Endometrium (tissue), 2 donors: ENCODE results near the gene PCGF1.

Experiments
- FAIRE-seq: peaks from 2 replicates; lab custom pipeline; 2012; peaks lifted over from hg19 to GRCh38; lab: Jason Lieb, UNC
- donor health status: control.
- donor health status: control.

The PCGF1 gene

DNA sequence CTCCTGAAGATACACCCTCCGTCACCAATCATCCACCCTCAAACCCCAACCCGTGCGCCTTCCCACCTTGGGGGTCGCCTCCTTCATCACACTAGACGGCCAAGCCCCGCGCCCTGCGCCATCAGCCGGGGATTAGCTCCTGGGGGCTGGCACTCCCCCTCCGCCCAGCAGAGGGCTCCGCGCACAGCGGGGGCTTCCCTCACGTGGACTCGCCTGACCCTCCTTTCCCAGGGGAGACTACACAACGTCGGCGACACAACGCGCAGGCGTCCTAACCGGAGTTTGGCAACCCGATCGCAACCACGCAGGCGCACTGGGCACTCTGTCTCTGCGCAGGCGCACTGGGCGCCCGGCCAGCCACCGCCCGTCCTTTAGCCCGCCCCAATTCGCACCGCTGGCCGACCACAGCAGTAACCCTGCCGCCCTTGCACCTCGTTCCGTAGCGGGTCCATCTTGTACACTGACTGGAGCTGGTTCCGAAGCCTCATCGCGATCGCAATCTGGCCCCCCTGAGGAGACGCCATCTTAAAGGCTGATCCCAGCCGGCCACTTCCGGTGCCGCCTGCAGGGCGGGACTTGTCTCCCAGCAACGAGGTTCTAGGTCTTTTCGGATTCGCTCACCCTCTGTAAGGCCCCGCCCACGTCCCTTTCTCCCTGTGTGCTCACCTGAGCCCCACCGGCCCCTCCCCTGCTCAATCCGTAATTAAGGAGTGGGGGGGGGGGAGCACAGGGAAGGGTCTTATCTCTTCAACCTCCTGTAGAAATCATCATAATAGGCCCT, at the start of gene PCGF1:
TSS of gene PCGF1 (minus strand) at position 551 of the 781 bp plus-strand sequence. CDS start at position 524, 27 bp downstream.
- FAIRE-seq: no peak

DNA sequence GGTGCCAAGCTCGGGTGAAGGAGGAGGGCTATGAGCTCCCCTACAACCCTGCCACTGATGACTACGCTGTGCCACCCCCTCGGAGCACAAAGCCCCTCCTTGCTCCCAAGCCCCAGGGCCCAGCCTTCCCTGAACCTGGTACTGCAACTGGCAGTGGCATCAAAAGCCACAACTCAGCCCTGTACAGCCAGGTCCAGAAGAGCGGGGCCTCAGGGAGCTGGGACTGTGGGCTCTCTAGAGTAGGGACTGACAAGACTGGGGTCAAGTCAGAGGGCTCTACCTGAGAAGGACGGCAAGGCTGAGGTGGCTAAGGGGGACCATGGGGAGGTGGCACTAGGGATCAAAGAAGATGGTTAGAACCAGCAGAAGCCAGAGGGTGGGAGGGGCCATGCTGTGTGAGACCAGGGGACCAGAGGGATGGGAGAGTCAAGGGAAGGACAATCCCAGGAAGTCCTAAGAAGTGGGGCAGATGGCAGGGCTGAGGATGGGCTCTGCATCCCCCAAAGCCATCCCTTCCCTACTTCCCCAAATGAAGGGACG, 49.4 kb upstream of the PCGF1 start:
- FAIRE-seq: no peak

DNA sequence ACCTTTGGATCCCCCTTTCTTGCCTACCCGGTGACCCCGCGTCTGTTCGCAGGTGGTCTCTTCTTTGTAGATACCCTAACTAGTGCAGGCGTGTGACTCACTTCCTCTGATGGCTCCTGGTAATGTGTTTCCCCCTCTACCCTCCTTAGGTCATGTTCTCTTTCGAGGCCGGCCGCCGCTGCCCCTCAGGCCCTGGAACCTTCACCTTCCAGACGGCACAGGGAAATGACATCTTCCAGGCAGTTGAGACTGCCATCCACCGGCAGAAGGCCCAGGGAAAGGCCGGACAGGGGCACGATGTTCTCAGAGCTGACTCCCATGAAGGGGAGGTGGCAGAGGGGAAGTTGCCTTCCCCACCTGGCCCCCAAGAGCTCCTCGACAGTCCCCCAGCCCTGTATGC, 48.7 kb upstream of the PCGF1 start:
- no peak for FAIRE-seq

DNA sequence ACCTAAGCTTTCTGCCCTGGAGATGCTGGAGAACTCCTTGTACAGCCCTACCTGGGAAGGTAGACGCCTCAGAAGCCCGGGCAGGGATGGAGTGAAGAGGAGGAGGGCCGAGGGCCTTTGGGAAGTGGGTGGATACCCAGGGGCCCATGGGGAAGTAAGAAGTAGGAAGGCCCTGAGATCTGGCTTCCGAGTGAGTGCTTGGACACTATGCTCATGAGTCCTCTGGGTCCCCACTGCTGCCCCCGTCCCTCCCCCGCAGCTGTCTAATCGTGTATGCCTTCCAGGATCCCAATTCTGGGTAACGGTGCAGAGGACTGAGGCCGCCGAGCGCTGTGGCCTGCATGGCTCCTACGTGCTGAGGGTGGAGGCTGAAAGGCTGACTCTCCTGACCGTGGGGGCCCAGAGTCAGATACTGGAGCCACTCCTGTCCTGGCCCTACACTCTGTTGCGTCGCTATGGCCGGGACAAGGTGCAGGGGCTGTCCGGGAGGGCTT, 48.2 kb upstream of the PCGF1 start:
- no peak for FAIRE-seq

DNA sequence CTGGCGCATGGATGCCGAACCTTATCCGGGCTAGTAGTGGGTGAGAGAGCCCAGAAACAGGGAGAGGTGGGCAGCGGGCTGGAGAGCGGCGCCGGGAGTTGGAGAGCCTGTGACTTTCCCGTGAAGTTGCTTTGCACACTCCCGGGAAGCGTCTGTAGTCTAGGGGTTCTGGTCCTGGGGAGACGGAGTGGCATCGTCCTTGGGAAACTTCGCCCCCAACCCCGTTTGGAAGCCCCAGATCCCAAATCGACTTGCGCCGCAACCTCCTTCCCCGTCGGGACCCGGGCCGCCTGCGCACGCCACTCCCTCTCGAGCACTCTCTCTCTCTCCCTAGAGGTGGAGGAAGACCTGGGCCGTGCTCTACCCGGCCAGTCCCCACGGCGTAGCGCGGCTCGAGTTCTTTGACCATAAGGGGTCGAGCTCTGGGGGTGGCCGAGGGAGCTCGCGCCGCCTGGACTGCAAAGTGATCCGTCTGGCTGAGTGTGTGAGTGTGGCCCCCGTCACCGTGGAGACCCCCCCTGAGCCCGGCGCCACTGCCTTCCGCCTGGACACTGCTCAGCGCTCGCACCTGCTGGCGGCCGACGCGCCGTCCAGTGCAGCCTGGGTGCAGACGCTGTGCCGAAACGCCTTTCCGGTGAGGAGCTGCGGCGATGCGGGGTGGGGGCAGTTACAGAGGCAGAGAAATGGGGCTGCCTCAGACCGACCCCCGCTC, 47.5 kb upstream of the PCGF1 start:
- FAIRE-seq: no peak

DNA sequence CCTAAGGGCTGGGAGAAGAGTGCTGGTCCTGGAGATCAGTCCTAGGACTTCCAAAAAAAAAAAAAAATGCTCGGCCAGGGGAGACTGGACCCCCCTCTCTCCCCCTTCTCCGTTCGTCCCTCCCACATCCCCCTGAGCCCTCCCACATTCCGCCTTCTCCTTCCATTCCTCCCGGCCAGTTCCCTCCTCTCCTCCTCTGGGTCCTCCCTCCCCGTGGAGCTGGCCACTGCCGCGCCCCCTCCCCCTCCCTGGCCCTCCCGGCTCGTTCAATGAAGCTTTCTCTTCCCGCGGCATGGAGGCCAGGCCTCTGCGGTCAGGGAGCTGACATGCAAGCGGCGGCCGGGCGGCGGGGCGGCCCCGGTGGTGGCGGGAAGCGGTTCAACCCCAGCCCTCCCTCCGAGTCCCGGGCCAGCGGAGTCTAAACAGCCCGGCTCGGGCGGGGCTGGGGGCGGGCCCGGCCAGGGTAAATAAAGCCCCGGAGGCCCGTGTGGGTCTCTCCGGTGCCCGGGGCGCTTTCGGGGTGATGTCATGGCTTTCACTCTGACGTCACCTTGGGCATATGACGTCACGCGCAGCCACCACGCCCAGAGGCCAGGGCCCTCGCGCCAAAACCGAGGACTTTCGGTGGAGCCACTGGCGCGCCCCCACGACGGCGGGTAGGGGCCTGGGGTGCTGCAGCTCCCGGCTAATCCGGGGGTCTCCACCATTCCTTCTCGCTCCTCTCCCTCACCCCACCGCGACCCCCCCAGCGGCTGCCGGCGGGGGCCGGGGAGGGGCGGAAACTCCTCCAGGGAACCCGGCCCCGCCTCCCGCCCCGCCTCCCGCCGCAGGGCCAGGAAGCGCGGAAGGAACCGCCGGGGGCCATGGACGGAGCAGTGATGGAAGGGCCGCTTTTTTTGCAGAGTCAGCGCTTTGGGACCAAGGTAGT, 46.7 kb upstream of the PCGF1 start, which contains the start of the genes DOK1 and LOXL3:
TSS of gene DOK1 (plus strand) at position 829 of the 928 bp plus-strand sequence. CDS start at position 864, 35 bp downstream.
TSS of gene LOXL3 (minus strand) at position 51 of the 928 bp plus-strand sequence. CDS start 1,308 bp downstream, outside the sequence.
- FAIRE-seq: no peak

DNA sequence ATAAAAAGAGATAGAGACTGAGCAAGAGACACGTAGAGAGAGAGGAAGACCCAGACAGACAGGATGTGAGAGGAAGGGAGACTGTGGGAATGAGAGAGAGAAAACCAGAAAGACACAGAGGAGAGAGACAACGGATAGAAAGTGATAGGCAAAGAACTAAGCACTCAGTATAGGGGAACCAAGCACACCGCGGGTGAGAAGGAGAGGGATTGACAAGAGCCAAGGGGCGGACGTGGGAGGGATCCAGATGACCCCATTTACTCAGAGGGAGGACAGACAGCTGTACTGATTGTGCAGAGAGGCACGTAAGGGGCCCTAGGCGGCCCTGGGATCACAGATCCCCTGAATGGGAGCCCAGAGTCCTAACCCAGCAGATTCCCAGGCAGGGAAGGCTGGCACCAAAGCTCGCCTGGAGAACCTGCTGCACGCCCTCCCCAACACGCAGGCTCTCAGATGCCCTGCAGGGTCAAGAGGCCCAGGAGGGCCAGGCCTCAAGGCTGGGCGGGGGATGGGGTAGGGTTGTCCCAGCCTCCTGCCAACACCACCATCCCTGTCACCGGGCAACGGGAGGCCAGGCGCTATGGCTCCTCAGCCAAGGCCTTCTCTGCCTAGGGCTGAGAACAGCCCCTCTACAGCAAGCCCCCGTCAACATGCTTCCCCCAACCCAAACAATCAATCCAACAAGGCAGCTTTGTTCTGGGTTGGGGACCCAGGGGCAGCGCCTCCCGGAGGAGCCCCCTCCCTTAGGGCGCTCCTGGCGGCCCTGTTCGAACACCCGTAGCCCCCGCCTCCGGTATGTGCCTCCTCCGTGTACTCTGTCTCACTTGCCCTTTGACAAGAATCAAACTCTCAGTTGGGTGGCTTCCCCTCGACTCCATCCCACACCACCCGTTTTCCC, 45.7 kb upstream of the PCGF1 start:
- FAIRE-seq: no peak

DNA sequence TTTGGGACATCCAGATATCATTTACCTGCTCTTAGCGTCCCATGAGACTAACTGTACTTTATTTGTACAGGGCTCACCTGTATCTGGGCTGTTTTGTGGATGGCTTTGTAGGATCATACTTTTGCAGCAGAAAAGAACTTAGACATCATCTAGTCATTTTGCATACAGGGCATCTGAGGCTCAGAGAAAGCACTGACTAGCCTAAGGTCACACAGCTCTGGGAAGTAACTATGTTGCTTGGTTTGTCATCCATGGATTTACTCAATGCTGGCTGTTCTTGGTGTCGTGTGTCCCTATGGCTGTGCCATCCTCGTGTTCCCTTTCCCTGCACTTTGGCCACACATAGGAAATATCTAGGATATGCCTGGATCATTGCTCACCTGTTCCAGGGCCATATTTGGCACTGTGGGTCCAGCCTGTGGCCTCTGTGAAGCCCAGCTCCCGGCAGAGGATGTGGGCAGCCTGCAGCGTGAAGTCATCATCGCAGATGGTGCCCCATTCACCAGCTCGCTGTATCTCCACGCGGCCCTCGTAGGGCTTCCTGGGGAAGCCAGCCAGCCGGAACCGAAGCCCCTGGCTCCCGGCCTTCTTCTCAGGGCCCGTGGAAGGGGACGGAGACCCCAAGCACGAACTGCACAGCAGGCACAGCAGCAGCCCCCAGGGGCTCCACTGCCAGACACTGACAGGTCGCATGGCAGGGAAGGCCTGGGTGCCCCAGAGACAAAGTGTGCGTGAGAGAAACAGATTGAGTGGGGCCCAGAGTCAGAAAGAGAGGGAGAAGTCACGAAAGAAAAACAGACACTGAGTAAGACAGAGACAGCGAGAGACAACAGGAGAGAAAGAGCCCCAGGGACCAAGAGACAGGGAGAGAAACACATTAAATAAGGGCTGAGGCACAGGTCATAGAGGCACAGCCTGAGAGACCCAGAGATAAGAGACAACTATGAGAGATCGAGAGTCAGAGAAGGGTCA, 44.7 kb upstream of the PCGF1 start:
- no peak for FAIRE-seq

DNA sequence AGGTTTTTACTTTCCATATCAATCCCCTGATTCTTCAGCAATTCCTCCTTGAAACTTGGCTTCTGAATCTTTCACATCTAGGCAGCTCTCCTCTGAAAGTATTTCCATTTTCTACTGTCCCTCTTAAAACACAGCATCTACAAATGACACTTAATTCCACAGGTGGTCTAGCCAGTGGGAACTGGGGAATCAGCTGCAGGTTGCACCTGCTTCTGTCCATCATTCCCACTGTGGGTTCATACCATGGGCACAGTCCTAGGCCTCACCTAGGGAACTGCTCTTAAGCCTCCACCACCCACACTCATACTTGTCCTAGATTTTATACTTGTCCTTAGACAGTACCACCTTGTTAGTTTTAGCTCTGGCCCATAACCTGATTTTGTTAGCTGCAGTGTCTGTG, 44.0 kb upstream of the PCGF1 start:
- FAIRE-seq: no peak

DNA sequence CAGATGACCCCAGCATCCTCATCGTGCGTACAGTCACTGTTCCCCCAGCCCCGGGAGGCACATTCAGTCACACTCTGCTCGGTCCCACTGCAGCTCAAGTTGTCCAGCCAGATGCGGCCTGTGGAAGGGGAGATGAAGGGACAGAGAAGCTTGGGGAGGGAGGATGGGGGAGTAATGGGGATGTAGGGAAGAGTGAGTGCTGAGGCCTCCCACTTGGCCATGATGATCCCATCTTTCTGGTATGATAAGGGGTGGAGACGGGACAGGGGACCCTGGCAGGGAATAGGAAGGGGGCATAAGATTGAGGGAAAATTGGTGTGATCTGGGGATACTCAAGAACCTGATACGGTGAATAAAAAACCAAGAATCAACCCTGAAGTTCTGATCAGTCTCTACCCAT, 42.7 kb upstream of the PCGF1 start:
- FAIRE-seq: no peak

DNA sequence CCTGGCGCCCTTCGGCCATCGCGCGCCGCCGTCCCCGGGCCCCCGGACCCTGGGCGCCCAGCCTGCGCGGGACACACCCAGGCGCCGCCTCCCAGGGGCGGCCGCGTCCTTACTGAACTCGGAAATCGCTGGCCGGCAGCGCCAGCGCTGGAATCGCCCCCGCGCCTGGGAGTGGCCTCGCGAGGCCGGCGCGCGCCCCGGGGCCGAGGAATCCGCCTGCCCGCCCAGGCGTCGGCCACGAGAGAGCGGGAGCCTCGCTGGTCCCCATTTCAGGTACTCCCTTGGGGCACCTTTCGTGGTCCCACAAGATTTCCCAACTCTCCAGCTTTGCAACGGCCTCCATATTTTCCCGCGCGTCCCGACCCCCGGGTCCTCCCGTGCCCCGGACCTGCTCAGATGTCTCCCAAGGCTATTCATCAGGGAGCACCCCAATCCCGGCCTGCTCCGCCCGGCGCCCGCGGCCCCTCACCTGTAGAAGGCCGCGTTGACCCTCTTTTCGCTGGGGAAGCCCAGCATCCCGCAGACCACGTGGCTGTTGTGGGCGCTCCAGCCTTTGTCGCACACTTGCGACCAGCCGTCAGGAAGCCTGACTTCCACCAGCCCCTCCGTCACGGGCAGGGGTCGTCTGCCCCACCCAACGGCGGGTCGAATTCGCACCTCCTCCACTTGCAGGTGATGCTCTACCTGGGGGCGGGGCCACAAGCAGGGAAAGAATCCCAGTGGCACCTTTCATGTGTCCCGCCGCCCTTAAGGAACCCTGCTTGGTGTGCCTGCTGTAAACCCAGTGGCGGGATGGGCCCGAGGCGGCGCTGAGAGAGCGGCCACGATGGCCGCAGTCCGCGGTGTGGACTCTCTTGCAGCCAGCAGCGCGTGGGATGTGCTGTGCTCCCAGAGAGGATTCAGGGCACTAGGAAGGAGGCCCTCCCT, 41.7 kb upstream of the PCGF1 start:
- no peak for FAIRE-seq

DNA sequence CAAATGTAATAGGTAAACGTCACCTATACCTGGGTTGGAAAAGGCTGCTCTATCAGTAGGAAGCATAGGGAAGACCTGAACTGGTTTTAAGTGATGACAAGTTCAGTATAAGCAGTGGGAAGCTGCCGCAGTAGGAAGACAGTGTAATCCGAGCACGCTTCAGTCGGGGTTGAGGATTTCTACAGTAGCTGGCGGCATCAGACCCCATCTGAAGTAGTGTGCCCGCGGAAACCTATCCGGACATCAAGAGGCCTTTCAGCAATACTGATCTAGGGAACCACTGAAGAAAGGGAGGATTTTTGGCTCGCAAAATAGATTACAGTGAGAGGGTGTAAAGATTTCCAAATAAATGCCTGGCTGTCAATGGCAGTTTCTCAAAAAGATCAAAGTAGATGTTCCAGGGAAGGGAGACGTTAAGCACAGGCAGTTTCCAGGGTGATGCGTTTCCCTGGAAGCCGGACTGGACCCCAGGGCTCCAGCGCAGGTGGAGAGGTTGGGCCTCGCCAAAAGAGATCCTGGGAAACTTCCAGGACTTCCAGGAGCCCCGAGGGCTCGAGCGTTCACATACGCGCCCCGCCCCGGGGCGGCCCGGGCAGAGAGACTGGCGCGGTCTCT, 40.9 kb upstream of the PCGF1 start:
- FAIRE-seq: no peak

DNA sequence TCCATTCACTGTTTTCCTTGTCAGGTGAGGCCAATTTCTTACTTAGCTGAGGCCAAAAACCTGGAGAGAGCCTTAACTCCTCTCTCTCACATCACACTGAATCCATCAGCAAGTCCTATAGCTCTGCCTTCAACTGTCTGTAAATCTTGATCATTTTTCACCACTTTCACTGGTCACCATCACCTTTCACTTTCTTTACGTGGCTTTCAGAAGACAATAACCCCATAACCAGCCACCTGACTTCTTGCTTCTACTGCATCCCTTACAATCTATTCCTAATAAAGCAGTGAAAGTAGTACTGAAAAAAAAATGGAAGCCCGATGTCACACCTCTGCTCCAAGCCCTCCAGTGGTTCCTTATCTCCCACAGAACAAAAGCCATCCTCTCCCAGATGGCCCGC, 38.5 kb upstream of the PCGF1 start:
- no peak for FAIRE-seq

DNA sequence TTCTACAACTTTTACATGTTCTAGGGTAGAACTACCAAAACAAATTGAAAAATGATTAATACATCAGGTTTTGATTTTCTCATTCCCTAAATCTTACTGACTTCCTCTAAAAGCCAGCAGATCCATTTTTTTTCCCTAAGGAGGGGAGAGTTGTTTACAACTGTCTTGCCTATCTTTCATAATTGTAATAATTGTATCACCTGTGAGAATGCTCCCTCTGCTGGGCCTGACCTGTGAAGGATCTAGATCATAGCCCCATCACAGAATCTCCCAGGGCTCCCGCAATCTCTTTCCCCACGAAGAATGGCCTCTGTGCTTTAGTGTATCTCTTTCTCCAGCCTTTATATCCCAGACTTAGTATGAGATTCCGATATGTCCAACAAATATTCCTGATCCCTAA, 37.1 kb upstream of the PCGF1 start:
- no peak for FAIRE-seq

DNA sequence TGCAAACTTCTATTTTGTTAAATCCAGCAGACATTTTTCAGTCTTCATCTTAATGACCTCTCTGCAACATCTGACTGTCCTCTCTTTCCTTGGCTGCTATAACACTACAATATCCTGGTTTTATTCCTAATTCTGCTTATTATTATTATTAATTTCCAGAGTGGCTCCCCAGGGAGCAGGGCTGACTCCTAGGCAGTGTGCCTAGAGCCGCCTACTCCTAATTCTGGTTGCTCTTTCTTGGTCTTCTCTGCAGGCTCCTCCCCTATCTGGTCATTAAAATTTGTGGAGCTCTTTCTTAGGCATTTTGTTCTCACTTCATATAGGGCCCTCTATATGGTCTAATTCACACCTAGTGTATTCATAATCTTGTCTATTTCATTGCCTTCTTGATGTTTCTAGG, 35.5 kb upstream of the PCGF1 start:
- no peak for FAIRE-seq

DNA sequence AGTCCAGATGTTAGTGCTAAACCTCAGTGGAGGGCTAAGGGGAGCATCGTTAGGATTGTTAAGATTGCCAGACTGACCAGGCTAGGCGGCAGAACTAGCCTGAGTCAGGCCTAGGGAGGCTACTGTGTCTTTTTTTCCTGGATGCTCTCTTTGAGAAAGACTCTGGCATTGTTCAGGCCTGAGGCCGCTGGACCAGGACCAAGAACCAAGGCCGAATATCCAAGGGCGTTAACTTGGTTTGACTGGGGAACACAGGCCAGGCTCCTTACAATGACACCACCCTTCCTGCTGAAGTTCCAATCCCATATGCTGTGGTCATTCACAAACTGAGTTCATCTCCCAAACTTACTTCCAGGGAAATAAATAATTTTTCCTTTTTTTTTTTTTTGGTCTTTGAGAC, 32.8 kb upstream of the PCGF1 start:
- FAIRE-seq: no peak

DNA sequence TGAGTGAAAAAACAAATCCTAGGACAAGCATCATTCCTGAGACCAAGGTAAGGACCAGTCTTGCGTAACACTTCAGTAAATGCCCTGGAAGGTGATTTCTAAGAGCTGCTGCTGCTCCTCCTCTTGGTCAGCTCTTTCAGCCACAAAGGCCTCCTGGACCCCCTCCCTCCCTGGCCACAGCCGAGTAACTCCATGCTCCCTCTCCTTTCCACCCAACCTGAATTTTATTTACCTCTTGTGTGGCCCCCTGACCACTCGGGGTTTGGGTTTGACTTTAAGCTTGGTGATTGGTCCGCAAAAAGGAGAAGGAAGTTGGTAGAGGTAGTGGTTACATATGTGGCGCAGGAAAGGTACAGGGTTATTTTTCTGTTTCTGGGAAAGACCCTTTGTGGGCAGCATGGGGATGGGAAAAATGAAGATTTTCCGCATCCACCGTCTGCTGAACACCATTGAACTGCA, 31.4 kb upstream of the PCGF1 start:
- no peak for FAIRE-seq

DNA sequence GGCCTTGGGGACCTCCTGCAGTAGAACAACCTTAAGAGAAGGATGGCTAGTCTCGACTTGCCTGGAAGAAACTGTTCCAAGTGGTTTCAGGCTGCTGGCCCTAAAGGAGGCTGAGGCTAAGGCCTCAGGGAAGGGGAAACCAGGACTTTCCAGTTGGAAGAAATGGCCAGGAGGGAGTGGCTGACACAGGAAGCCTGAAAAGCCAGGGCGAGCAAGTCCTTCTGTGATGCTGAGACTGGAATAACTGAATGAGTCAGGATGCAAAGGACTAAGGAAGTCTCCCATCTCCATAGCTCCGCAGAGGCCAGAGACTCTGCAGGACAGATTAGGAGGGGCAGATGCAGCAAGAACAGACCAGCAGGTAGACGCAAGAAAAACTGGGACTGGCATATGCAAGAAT, 29.6 kb upstream of the PCGF1 start:
- FAIRE-seq: no peak
